A549 (cell line): Measurements from ENCODE around the gene CNPY4. TPM values are rescaled to one million over a fixed set of nuclear protein-coding genes. Genes with fewer than 3 reads are reported as not detected.

ENCODE experiments used
- ATAC-seq, 2 experiments: fragments of 200-7000 bp in 1 of 2; fragments of >200 bp in 1 of 2; cut with Nextera tagmentation in 1 of 2; cut with Tn5 transposase in 1 of 2; 3 replicates each; pipeline versions ENCODE4 v1.8.0 to v1.9.1; 2018 to 2020; ENCODE audit warnings: mild to moderate bottlenecking in 1 of 2, moderate library complexity in 1 of 2
- CTCF ChIA-PET: fragments of 300-600 bp; sonication (Branson Sonifier 250); formaldehyde crosslinking; extraction: SDS; loops from one replicate; lab custom pipeline; 2021; ENCODE audit warnings: antibody characterized with exemption, inconsistent platforms; lab: Yijun Ruan, JAX
- POLR2A ChIA-PET: fragments of 350-600 bp; formaldehyde crosslinking; extraction: SDS; loops from one replicate; lab custom pipeline; 2021; ENCODE audit warnings: antibody characterized with exemption, inconsistent platforms; lab: Yijun Ruan, JAX
- DNase-seq, 2 experiments: peaks; one replicate each; pipeline versions ENCODE4 v3.0.0 to v3.0.0-alpha.2; 2011 to 2016; ENCODE audit warnings: low read depth in 1 of 2, low spot score in 1 of 2
- FAIRE-seq: peaks from 2 replicates; lab custom pipeline; 2011; peaks lifted over from hg19 to GRCh38; lab: Jason Lieb, UNC
- H3K27ac ChIP-seq, 2 experiments: fragments of >200 bp; sonication (Bioruptor Twin); formaldehyde crosslinking; 3 replicates each; pipeline ENCODE4 v1.5.1; 2016 to 2017
- H3K4me1 ChIP-seq: fragments of >200 bp; sonication (Bioruptor Twin); formaldehyde crosslinking; 3 replicates; pipeline ENCODE4 v1.6.1; 2016
- H3K4me2 ChIP-seq: fragments of >200 bp; sonication (Bioruptor Twin); formaldehyde crosslinking; 3 replicates; pipeline ENCODE4 v1.6.1; 2016
- H3K4me3 ChIP-seq: fragments of >200 bp; sonication (Bioruptor Twin); formaldehyde crosslinking; 3 replicates; pipeline ENCODE4 v1.5.1; 2016
- H3K9me3 ChIP-seq: fragments of >200 bp; sonication (Bioruptor Twin); formaldehyde crosslinking; 3 replicates; pipeline ENCODE4 v1.6.1; 2016
- BHLHE40 ChIP-seq: IDR thresholded peaks from 2 replicates; pipeline ENCODE4 v1.6.1; 2012; ENCODE audit warnings: low read depth, low read length, inconsistent platforms
- HDAC2 ChIP-seq: fragments of 200-600 bp; sonication (generic); IDR thresholded peaks from 2 replicates; pipeline ENCODE4 v1.6.1; 2016
- HMGXB4 ChIP-seq: fragments of 250-450 bp; sonication (Bioruptor Pico); IDR thresholded peaks from 2 replicates; pipeline ENCODE4 v1.5.0; 2021; ENCODE audit warnings: mild to moderate bottlenecking, moderate library complexity, borderline replicate concordance
- JUN ChIP-seq, 2 experiments: fragments of >200 bp; sonication (Bioruptor Twin); formaldehyde crosslinking; IDR thresholded peaks; 2 replicates in 1 of 2; 3 replicates in 1 of 2; pipeline ENCODE4 v1.6.1; 2016 to 2017
- JUNB ChIP-seq: fragments of >200 bp; sonication (Bioruptor Twin); formaldehyde crosslinking; IDR thresholded peaks from 2 replicates; pipeline ENCODE4 v1.6.1; 2016
- MYC ChIP-seq: IDR thresholded peaks from 2 replicates; pipeline ENCODE4 v1.6.1; 2012; ENCODE audit warnings: mild to moderate bottlenecking, inconsistent platforms, low read length, improper control_type of control experiment, borderline replicate concordance
- PHF8 ChIP-seq: fragments of 200-600 bp; sonication (generic); IDR thresholded peaks from 2 replicates; pipeline ENCODE4 v1.6.1; 2016; ENCODE audit warnings: low read depth, mild to moderate bottlenecking, antibody characterized with exemption, moderate library complexity, borderline replicate concordance
- RAD21 ChIP-seq, 2 experiments: fragments of >200 bp in 1 of 2; sonication (Bioruptor Twin) in 1 of 2; formaldehyde crosslinking in 1 of 2; IDR thresholded peaks in 1 of 2; conservative IDR thresholded peaks in 1 of 2; 2 replicates in 1 of 2; 3 replicates in 1 of 2; pipeline ENCODE4 v1.6.1; 2012 to 2018; ENCODE audit warnings: inconsistent platforms in 1 of 2
- RARB ChIP-seq: fragments of 250-450 bp; sonication (Bioruptor Pico); IDR thresholded peaks from 2 replicates; pipeline ENCODE4 v1.8.0; 2021; ENCODE audit warnings: mild to moderate bottlenecking, moderate library complexity
- RNF2 ChIP-seq: fragments of 200-600 bp; sonication (generic); IDR thresholded peaks from 2 replicates; pipeline ENCODE4 v1.6.1; 2016; ENCODE audit warnings: low read depth, mild to moderate bottlenecking, antibody characterized with exemption, moderate library complexity, borderline replicate concordance
- USF2 ChIP-seq: fragments of 450-650 bp; IDR thresholded peaks from 2 replicates; pipeline ENCODE4 v1.6.1; 2014; ENCODE audit warnings: antibody characterized with exemption
- WGBS: methylation state at CpG from one replicate; pipeline ENCODE4 v1.1.6; 2017; ENCODE audit errors: missing lambda C conversion rate; 5-methylcytosine and 5-hydroxymethylcytosine counted together
- polyA plus RNA-seq, 4 experiments: library from polyadenylated mRNA; depleted of rRNA in 3 of 4; stranded (reverse); fragments of >200 nt; fragmentation: RNase III in 1 of 4; extraction: RNeasy Plus Mini Kit Qiagen cat#74134 plus additional on column Dnase treatment in 1 of 4; gene quantifications; 2 replicates in 3 of 4; 3 replicates in 1 of 4; pipeline ENCODE4 v1.2.3, GENCODE V29; 2011 to 2017
- TF ChIP-seq, protein P1 (sequence below): fragments of 250-450 bp; sonication (Bioruptor Pico); IDR thresholded peaks from 2 replicates; pipeline ENCODE4 v1.5.0; 2020; ENCODE audit warnings: low read depth, mild to moderate bottlenecking, moderate library complexity
- TF ChIP-seq, protein P2 (sequence below): IDR thresholded peaks from 2 replicates; pipeline ENCODE4 v1.6.1; 2012; ENCODE audit warnings: low read depth, borderline replicate concordance
- TF ChIP-seq, protein P3 (sequence below): IDR thresholded peaks from 2 replicates; pipeline ENCODE4 v1.6.1; 2012
- TF ChIP-seq, protein P4 (sequence below): fragments of 150-350 bp; IDR thresholded peaks from 2 replicates; pipeline ENCODE4 v1.6.1; 2014; ENCODE audit warnings: low read depth, mild to moderate bottlenecking, low read length
- TF ChIP-seq, protein P5 (sequence below): fragments of >200 bp; sonication (Bioruptor Twin); formaldehyde crosslinking; IDR thresholded peaks from 3 replicates; pipeline ENCODE4 v1.6.1; 2016

CNPY4 gene
- polyA plus RNA-seq, 2 of the 4 experiments (the other 2 are of a cell fraction): 11.7 to 22.8 TPM

- TF ChIP-seq, protein P1, sequence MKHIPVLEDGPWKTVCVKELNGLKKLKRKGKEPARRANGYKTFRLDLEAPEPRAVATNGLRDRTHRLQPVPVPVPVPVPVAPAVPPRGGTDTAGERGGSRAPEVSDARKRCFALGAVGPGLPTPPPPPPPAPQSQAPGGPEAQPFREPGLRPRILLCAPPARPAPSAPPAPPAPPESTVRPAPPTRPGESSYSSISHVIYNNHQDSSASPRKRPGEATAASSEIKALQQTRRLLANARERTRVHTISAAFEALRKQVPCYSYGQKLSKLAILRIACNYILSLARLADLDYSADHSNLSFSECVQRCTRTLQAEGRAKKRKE (CRISPR knock-in tag): peak; percentile 57; the same call in 1 of the 2 replicates
- TF ChIP-seq, protein P2, sequence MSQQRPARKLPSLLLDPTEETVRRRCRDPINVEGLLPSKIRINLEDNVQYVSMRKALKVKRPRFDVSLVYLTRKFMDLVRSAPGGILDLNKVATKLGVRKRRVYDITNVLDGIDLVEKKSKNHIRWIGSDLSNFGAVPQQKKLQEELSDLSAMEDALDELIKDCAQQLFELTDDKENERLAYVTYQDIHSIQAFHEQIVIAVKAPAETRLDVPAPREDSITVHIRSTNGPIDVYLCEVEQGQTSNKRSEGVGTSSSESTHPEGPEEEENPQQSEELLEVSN: peak; percentile 89
- TF ChIP-seq, protein P3, sequence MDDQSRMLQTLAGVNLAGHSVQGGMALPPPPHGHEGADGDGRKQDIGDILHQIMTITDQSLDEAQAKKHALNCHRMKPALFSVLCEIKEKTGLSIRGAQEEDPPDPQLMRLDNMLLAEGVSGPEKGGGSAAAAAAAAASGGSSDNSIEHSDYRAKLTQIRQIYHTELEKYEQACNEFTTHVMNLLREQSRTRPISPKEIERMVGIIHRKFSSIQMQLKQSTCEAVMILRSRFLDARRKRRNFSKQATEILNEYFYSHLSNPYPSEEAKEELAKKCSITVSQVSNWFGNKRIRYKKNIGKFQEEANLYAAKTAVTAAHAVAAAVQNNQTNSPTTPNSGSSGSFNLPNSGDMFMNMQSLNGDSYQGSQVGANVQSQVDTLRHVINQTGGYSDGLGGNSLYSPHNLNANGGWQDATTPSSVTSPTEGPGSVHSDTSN: peak; percentile 98
- TF ChIP-seq, protein P4, sequence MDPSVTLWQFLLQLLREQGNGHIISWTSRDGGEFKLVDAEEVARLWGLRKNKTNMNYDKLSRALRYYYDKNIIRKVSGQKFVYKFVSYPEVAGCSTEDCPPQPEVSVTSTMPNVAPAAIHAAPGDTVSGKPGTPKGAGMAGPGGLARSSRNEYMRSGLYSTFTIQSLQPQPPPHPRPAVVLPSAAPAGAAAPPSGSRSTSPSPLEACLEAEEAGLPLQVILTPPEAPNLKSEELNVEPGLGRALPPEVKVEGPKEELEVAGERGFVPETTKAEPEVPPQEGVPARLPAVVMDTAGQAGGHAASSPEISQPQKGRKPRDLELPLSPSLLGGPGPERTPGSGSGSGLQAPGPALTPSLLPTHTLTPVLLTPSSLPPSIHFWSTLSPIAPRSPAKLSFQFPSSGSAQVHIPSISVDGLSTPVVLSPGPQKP: no peak
- TF ChIP-seq HDAC2: 0 out of 2 replicates have a peak, but pooled peaks have one; percentile 58
- peak; percentile 38; the same call in 1 of the 2 replicates for TF ChIP-seq MYC
- TF ChIP-seq USF2: peak; percentile 98
- peak; percentile 31; the same call in 1 of the 2 replicates for TF ChIP-seq BHLHE40
- peak; percentile 52 to 84; a peak in 4 of 5 replicates for TF ChIP-seq JUN (IDR thresholded peaks at IDR 0.05)
- no peak for TF ChIP-seq JUNB
- TF ChIP-seq RARB: no peak; the same call in 1 of the 2 replicates
- peak; percentile 23; the same call in 1 of the 2 replicates for TF ChIP-seq PHF8
Measured at GRCh38 chr7:100101016-100101862, 18.2 kb upstream of the CNPY4 start, which contains the start of the genes AP4M1 and MCM7 (continued).

GRCh38 chr7:100102950-100103840 lies 16.2 kb upstream of the CNPY4 start:
- FAIRE-seq (no peak), ATAC-seq (no peak), DNase-seq (no peak)
- Histone ChIP-seq H3K4me1 (peaks cover 18% of the 10 kb centered on the region), H3K9me3 (no peaks in the 10 kb centered on the region), H3K4me3 (peak overlapping the region; percentile 98; the same call in 1 of the 3 replicates), H3K27ac (peak overlapping the region in 1 of 2 experiments; percentile 94; a peak in 4 of 6 replicates), H3K4me2 (peak overlapping the region; percentile 85)
- TF ChIP-seq HMGXB4 (CRISPR knock-in tag) (no peak), RNF2 (no peak), RAD21 (conservative IDR thresholded peaks at IDR 0.05 in 1 of 2, IDR thresholded peaks at IDR 0.05 in 1 of 2) (no peak)
- TF ChIP-seq, protein P5, sequence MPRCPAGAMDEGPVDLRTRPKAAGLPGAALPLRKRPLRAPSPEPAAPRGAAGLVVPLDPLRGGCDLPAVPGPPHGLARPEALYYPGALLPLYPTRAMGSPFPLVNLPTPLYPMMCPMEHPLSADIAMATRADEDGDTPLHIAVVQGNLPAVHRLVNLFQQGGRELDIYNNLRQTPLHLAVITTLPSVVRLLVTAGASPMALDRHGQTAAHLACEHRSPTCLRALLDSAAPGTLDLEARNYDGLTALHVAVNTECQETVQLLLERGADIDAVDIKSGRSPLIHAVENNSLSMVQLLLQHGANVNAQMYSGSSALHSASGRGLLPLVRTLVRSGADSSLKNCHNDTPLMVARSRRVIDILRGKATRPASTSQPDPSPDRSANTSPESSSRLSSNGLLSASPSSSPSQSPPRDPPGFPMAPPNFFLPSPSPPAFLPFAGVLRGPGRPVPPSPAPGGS: no peak
- CTCF ChIA-PET: interaction anchor here (0.5 to 3.9 kb wide), 5 partner anchors 9 to 316 kb away, joined by 4 to 33 read pairs (median 8); no protein-coding TSS in a partner anchor
- POLR2A ChIA-PET: interaction anchor here (1.2 to 3.0 kb wide), 4 partner anchors 10 to 694 kb away, joined by 3 to 46 read pairs (median 8); partner anchors contain the start of genes BUD31, COPS6 and PDAP1
- WGBS: 92% methylated on average over 16 of the region's 17 CpGs
